Caco-2 (cell line): ENCODE measurements around the gene ATG4D. TPM values are rescaled to one million over a fixed set of nuclear protein-coding genes. Genes with fewer than 3 reads are reported as not detected.

Source experiments
- BruUV-seq: library from RNA; stranded (reverse); fragments of 400-500 nt; replicated peaks from 2 replicates; lab custom pipeline; 2021; lab: Mats Ljungman, UMichigan
- CTCF ChIA-PET: fragments of 300-600 bp; sonication (Branson Sonifier 250); formaldehyde crosslinking; loops from one replicate; lab custom pipeline; 2022; ENCODE audit warnings: antibody characterized with exemption; lab: Charles Lee
- POLR2A ChIA-PET: fragments of 300-600 bp; sonication (Branson Sonifier 250); formaldehyde crosslinking; loops from one replicate; lab custom pipeline; 2022; ENCODE audit warnings: antibody characterized with exemption; lab: Charles Lee
- DNase-seq, 2 experiments: peaks; one replicate each; pipeline versions ENCODE4 v3.0.0 to v3.0.0-alpha.2; 2020 to 2022
- H3K27me3 ChIP-seq: replicated peaks from 2 replicates; pipeline ENCODE4 v1.6.0; 2011; ENCODE audit warnings: low read length; ENCODE audit not compliant: control insufficient read depth, insufficient read depth
- H3K36me3 ChIP-seq: 2 replicates; pipeline ENCODE4 v1.5.1; 2011; ENCODE audit warnings: low read length; ENCODE audit not compliant: control insufficient read depth, insufficient read depth
- H3K4me1 ChIP-seq: fragments of 250-450 bp; sonication (Bioruptor Pico); 2 replicates; pipeline ENCODE4 v1.5.1; 2020; ENCODE audit warnings: mild to moderate bottlenecking
- H3K4me3 ChIP-seq: 2 replicates; pipeline ENCODE4 v1.5.1; 2011; ENCODE audit warnings: low read depth, mild to moderate bottlenecking, control low read depth, low read length
- H3K9me3 ChIP-seq: fragments of 250-450 bp; sonication (Bioruptor Pico); 2 replicates; pipeline ENCODE4 v1.5.1; 2020; ENCODE audit warnings: mild to moderate bottlenecking, moderate library complexity
- H3K27ac Mint-ChIP-seq: one replicate; pipeline ENCODE4 v1.8.0; 2022; ENCODE audit warnings: mixed read lengths; ENCODE audit not compliant: unreplicated experiment
- H3K27me3 Mint-ChIP-seq: one replicate; pipeline ENCODE4 v1.8.0; 2022; ENCODE audit warnings: mixed read lengths; ENCODE audit not compliant: insufficient read depth, unreplicated experiment
- H3K36me3 Mint-ChIP-seq: one replicate; pipeline ENCODE4 v1.8.0; 2022; ENCODE audit warnings: mild to moderate bottlenecking, mixed read lengths; ENCODE audit not compliant: insufficient read depth, unreplicated experiment
- H3K4me1 Mint-ChIP-seq: one replicate; pipeline ENCODE4 v1.8.0; 2022; ENCODE audit warnings: low read depth, mixed read lengths; ENCODE audit not compliant: unreplicated experiment
- H3K4me3 Mint-ChIP-seq: one replicate; pipeline ENCODE4 v1.8.0; 2022; ENCODE audit warnings: mild to moderate bottlenecking, moderate library complexity, mixed read lengths; ENCODE audit not compliant: unreplicated experiment
- H3K9me3 Mint-ChIP-seq: one replicate; pipeline ENCODE4 v1.8.0; 2022; ENCODE audit warnings: mixed read lengths; ENCODE audit not compliant: unreplicated experiment
- CTCF ChIP-seq, 2 experiments: fragments of 200-600 bp in 1 of 2; IDR thresholded peaks; 1 replicate in 1 of 2; 2 replicates in 1 of 2; pipeline versions ENCODE4 v1.5.1 to v1.8.0; 2011 to 2022; ENCODE audit warnings: antibody characterized with exemption in 1 of 2, control low read depth in 1 of 2, inconsistent platforms in 1 of 2, low read depth in 1 of 2, low read length in 1 of 2, mild to moderate bottlenecking in 1 of 2, moderate library complexity in 1 of 2; ENCODE audit not compliant: insufficient read depth in 1 of 2, severe bottlenecking in 1 of 2, unreplicated experiment in 1 of 2
- intact Hi-C: fragments of 100-400 bp; cut with micrococcal nuclease; formaldehyde crosslinking; loops from one replicate; pipeline ENCODE4 v1.10.0; 2022; ENCODE audit not compliant: unreplicated experiment
- total RNA-seq: library from RNA; stranded (reverse); gene quantifications from 2 replicates; pipeline ENCODE4 v1.2.3, GENCODE V29; 2022

Gene ATG4D
- total RNA-seq, 1 experiment from 2014 or later, result 34.3 TPM

DNA sequence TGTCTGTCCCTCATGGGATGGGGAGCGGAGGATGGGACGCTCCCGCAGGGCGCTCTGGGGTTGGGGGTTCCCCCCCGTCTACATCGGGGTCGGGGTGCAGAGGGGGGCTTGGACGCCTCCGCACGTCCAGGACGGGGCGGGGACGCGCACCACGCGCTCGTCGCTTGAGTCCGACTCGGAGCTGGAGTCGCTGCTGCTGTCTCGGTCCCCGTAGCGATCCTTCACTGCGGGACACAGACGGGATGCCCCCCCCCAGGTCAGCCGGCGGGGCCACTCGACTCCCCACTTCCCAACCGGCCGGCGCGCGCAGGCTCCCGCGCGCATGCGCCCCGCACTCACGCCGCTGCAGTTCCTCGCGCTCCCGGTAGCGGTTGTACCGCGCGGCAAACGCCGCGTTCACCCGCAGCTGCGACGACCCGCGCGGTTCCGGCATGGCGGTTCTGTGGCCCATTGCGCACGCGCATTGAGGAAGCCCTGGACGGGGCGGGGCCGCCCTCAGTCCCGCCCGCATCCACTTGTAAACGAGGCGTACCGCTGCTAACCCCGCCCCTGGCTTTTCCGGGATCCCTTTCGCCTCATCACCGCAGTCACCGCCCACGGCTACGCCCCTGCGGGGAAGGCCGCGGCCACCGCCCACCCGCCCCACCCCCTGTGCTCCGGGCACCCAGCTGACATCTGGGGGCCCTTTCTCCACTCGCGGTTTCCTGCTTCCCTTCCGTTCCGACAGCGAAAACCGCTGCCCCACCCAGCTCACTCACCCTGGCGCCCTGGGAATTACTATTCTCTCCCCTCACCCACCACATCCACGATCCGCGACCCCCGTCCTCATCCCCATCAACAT, 22.1 kb downstream of the ATG4D start, which contains the start of gene KRI1:
Gene KRI1, minus strand, starts transcription at position 444 of the 841 bp plus-strand sequence. Its CDS starts 11 bp downstream, at position 433.
- no TSS peak for BruUV-seq
- ChIA-PET CTCF (interaction anchor here (0.6 to 1.1 kb wide), 3 partner anchors 12 to 24 kb away, joined by 4 to 8 read pairs (median 6); no protein-coding TSS in a partner anchor), POLR2A (no interaction called here)
- peak within 1 kb of the TSS; percentile 96 for H3K4me3 Mint-ChIP-seq
- H3K27me3 Mint-ChIP-seq, result no peaks in the 10 kb centered on the region
- Histone ChIP-seq H3K4me1 (peaks cover 4% of the 10 kb centered on the region; the same call in 1 of the 2 replicates), H3K36me3 (no peaks in the 10 kb centered on the region; the same call in 1 of the 2 replicates), H3K27me3 (no peaks in the 10 kb centered on the region), H3K9me3 (no peaks in the 10 kb centered on the region), H3K4me3 (peak within 1 kb of the TSS; percentile 93)
- peak; percentile 97 to 98 for DNase-seq
- H3K9me3 Mint-ChIP-seq, result no peaks in the 10 kb centered on the region
- intact Hi-C loops, result loop anchor here (1.0 to 5.0 kb wide), 5 partner anchors 10 to 132 kb away; partner anchors contain the start of genes ATG4D, ILF3 and KEAP1
- peak within 1 kb of the TSS; percentile 91 for H3K27ac Mint-ChIP-seq
- peaks cover 11% of the 10 kb centered on the region for H3K4me1 Mint-ChIP-seq
- peaks cover 59% of the 10 kb centered on the region for H3K36me3 Mint-ChIP-seq
- peak; percentile 34 for TF ChIP-seq CTCF (IDR thresholded peaks at IDR 0.05; ENCODE audit: insufficient read depth in 1 of 2, low read depth in 1 of 2, low read length in 1 of 2, severe bottlenecking in 1 of 2, unreplicated experiment in 1 of 2)

DNA sequence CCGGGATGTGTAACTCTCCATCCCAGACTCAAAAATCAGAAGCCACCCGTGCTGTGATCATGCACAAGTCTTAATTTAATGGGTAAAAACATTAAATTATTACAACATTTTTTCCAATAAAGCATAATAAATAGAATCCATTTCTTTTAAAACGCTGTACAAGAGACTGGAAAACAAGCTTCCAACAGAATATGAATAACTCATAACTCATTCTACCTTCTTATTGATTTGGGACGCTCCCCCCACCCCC, 22.6 kb downstream of the ATG4D start:
- Mint-ChIP-seq H3K27ac (peak overlapping the region; percentile 91), H3K4me1 (peaks cover 13% of the 10 kb centered on the region), H3K4me3 (peak overlapping the region; percentile 96), H3K36me3 (peaks cover 56% of the 10 kb centered on the region), H3K9me3 (no peaks in the 10 kb centered on the region), H3K27me3 (no peaks in the 10 kb centered on the region)
- H3K9me3 ChIP-seq, result no peaks in the 10 kb centered on the region
- H3K4me1 ChIP-seq, result peaks cover 4% of the 10 kb centered on the region; the same call in 1 of the 2 replicates
- POLR2A ChIA-PET, result no interaction called here
- intact Hi-C loops, result loop anchor here (1.0 to 5.0 kb wide), 4 partner anchors 23 to 131 kb away; partner anchors contain the start of genes ATG4D, ILF3 and KEAP1
- DNase-seq, result no peak
- peak overlapping the region; percentile 93 for H3K4me3 ChIP-seq
- CTCF ChIA-PET, result interaction anchor here (1.1 kb wide), 1 partner anchor 11 kb away, joined by 8 read pairs; no protein-coding TSS in a partner anchor
- no peak for TF ChIP-seq CTCF (IDR thresholded peaks at IDR 0.05; ENCODE audit: insufficient read depth in 1 of 2, low read depth in 1 of 2, low read length in 1 of 2, severe bottlenecking in 1 of 2, unreplicated experiment in 1 of 2)
- no peaks in the 10 kb centered on the region for H3K27me3 ChIP-seq
- H3K36me3 ChIP-seq, result no peaks in the 10 kb centered on the region; the same call in 1 of the 2 replicates
- no TSS peak for BruUV-seq

DNA sequence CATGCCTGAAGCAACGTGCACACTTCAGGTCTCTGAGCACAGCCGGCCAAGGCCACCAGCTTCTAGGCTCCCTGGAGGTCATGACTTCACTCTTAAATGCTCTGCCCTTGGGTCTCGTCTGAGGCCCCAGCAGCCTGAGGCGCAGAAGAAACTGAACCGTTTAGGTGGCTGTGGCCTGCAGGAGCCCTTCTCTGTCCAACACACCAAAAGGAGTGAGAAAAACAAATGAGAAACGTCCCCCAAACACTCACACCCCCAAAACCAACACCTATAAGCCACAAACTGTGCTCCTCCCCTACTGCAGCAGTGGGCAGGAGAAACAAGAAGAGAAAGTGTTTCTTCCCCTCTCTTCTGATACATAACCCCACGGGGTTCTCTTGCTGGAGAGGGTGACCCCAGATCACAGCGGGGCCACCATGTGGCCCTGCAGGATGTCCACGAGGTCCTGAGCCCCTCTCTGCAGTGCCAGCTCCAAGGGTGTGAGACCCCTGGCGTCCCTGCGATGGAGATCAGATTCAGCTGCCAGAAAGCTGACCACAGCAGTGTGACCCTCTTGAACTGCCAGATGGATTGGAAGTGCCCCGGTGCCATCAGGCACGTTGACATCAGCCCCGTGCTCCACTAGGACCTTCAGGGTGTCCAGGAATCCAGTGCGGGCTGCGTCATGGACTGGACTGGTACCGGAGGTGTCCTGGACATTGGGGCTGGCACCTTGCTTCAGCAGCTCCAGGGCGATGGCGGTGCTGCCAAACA, 23.1 kb downstream of the ATG4D start:
- ChIA-PET POLR2A (no interaction called here), CTCF (interaction anchor here (0.6 to 1.1 kb wide), 2 partner anchors 11 to 73 kb away, joined by 4 to 8 read pairs; no protein-coding TSS in a partner anchor)
- Histone ChIP-seq H3K36me3 (no peaks in the 10 kb centered on the region; the same call in 1 of the 2 replicates), H3K4me1 (peaks cover 4% of the 10 kb centered on the region; the same call in 1 of the 2 replicates), H3K9me3 (no peaks in the 10 kb centered on the region), H3K27me3 (no peaks in the 10 kb centered on the region), H3K4me3 (no peak overlapping the region)
- TF ChIP-seq CTCF (IDR thresholded peaks at IDR 0.05; ENCODE audit: insufficient read depth in 1 of 2, low read depth in 1 of 2, low read length in 1 of 2, severe bottlenecking in 1 of 2, unreplicated experiment in 1 of 2), result no peak
- peak overlapping the region; percentile 96 for H3K4me3 Mint-ChIP-seq
- BruUV-seq, result no TSS peak
- peaks cover 13% of the 10 kb centered on the region for H3K4me1 Mint-ChIP-seq
- H3K27ac Mint-ChIP-seq, result peak overlapping the region; percentile 91
- H3K36me3 Mint-ChIP-seq, result peaks cover 52% of the 10 kb centered on the region
- intact Hi-C loops, result loop anchor here (1.0 to 5.0 kb wide), 4 partner anchors 24 to 130 kb away; partner anchors contain the start of genes ATG4D, ILF3 and KEAP1
- H3K9me3 Mint-ChIP-seq, result no peaks in the 10 kb centered on the region
- no peaks in the 10 kb centered on the region for H3K27me3 Mint-ChIP-seq
- DNase-seq, result no peak
